Retina (tissue), 1 donor: Measurements from ENCODE around the gene PYGM.

Experiments used
- DNase-seq: peaks from one replicate; pipeline ENCODE4 v3.0.0-alpha.2; 2016

PYGM gene

DNA sequence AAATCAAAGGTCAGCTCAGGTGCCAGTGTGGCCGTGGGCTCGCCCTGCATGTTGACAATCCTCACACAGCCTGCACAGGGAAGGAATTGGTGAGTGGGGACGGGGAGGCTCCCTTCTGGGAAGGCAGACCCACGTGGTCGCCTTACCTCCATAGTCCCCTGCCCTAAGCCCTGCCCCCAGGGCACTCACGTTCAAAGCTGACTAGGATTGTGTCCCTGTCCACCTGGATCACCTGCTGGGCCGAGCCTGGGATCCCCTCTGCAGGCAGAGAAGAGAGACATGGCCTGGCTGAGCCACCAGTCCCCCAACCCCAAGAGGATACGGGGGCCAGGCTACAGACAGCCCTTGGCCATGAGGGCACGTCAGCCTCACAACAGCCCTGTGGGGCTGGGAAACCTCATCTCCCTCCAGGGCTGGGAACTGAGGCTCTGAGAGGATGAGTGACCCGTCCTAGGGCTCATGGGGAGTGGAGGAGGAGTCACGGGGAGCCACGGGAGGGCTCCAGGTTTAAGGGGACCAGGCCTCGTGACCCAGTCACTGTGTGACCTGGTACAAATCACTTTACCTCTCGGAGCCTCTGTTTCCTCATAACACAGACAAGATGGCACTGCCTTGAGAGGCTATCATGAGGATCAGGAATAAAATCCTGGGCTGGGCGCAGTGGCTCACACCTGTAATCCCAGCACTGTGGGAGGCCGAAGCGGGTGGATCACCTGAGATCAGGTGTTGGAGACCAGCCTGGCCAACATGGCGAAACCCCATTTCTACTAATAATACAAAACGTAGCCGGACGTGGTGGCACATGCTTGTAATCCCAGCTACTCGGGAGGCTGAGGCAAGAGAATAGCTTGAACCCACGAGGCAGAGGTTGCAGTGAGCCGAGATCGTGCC is 30.7 kb upstream of the PYGM start:
- DNase-seq: no peak

DNA sequence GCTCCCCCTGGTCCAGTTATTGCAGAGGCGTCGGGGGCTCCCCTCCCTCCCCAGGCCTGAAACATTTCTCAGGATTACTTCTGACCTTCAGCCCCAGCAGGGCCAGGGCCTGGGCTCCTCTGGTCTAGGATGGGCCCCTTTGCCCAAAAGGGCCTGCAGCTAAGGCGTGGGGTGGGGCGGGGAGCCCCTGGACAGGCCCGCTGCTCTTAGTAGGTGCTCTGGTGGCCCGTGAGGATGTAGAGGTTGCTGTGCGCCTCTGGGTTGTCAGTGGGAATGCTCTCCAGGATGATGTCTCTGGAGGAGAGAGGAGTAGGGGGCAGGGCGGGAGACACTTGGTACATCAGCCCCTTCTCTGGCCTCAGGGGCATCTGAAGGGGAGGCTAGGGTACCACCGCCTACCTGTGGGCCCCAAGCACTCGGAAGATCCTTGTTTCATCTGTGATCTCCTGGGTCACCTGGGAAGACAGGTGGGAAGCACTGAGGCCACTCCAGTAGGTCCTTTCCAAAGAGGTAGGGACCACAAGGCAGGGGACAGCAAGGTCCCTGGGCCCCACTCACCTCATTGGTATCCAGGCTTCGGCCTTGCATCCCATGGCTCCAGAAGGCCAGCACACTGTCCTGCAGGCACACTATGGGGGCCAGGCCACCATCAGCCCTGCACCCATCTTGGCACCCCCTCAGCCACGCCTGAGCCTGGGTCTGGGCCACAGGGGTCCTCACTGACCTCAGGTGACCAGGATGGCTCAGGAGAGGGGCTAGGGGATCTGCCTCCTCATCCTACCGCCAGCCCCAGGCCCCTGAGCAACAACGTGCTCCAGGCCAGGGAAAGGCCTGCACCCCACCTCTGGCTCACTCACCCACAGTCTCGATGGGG is 29.8 kb upstream of the PYGM start:
- DNase-seq: no peak

DNA sequence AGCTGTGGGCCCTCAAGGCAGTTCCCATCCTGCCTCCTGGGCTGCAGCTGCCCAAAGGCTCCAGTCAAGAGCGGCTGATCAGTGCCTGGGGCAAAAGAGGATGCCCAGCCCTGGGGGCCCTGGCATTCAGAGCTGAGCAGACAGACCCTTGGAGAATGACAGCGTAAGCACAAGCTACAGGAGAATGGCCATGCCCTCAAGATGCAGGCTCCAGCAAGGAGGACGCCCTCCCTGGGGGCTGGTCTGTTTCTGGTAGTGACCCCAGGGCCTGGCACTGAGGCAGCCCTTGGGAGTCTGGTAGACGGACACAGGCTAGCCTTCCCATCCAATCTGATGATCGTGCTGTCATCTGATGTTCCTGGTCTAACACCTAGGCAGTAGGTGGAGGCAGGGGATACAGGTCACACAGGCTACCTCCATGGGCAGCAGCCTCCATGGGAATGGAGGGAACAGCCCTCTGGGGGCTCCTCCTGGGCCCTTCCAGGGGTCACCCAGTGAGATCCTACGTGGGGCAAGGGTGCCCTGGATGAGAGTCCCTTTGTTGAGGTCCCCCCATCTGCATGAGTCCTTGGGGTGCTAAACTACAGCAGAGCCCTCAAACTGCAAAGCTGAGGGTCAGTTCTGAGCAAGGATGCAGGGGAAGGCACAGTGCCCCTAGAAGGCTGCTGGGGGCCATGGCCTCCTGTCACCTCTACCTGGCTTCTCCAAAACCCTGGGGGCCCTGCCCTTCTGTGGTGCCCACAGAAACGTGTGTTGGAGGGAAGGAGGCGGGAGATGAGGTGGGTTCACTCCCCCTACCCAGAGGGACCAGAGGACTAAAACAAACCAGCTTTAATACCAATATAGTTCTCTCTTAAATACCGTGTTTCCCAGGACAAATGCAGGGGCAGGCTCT is 28.8 kb upstream of the PYGM start:
- DNase-seq: no peak

DNA sequence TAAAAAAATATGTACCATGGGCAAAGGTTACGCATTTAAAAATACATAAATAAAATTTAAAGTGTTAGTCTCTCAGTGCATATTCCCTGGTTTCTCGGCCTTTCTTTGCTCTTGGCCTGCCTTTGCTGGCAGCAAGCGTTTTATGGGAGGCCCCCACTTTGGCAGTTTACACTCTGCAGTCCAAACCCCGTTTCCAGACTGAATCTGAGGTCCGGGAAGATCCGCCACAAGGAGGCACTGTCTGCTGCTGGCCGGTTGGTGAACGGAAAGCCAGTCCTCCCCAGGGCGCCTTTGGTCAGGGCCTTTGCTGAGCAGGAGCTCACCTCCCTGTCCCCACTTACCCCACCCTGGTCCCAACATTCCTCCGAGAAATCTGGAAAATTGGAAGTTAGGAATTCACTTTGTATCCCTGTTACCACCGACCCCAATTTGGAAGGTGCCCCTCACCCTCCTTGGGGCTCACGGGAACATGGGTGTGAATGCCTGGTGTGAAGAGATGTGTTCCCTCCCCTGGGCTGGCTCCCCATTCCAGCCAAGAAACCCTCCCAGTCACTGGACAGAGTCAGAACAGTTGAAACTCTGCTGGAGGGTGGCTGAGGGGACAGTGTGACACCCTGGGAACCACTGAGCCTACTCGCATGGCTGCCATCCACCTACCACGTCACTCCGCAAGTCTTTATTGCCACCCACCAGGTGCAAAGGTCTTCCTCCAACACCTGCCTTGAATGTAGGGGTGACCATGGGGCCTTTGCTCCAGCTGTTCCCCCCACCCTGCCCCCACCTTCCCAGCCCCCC is 27.9 kb upstream of the PYGM start:
- peak; percentile 49 for DNase-seq

DNA sequence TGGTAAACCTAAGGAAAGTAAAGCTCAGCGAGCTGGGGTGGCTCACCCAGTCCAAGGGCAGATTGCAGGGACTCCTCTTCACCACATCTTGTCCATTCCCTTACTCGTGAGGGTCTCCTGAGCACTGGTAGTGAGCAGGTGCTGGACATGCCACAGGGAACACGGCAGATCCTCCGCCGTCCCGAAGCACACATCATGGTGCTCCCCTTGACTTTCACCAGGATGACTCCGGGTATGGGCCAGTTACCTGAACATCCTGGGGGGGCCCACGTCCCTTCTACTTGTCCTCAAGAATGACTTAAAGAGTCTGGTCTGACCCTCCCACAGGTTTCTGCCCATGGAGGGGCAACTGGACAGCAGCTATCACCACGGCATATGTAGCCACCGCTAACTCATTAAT is 26.5 kb upstream of the PYGM start:
- DNase-seq: no peak

DNA sequence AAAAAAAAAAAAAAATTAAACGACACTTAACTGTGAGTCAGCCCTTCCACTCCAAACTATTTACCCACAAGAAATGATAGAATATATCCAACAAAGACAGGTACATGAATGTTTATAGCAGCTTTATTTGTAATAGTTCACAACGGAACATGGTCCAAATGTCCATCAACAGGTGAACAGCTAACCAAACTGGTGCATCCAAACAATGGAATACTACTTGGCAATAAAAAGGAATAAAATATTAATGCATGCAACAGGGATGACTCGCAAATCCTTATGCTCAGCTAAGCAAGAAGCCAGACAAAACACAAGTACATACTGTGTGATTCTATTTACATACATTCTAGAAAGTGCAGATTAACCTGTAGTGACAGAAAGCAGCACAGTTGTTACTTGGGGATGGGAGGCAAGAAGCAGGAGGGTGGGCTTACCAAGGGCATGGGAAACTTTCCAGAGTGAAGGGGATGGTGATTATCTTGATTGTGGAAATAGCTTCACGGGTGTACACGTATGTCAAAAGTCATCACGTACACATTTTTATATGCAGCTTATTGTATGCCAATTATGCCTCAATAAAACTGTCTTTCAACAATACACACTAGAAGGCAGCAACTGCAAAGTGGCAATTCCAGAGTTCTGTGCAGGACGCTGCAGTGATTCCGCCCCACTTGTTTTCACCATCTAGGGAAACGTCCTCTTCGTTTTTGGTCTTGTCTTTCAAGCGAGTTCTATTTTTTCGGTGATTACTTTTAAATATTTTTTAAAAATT is 25.2 kb upstream of the PYGM start:
- DNase-seq: no peak

DNA sequence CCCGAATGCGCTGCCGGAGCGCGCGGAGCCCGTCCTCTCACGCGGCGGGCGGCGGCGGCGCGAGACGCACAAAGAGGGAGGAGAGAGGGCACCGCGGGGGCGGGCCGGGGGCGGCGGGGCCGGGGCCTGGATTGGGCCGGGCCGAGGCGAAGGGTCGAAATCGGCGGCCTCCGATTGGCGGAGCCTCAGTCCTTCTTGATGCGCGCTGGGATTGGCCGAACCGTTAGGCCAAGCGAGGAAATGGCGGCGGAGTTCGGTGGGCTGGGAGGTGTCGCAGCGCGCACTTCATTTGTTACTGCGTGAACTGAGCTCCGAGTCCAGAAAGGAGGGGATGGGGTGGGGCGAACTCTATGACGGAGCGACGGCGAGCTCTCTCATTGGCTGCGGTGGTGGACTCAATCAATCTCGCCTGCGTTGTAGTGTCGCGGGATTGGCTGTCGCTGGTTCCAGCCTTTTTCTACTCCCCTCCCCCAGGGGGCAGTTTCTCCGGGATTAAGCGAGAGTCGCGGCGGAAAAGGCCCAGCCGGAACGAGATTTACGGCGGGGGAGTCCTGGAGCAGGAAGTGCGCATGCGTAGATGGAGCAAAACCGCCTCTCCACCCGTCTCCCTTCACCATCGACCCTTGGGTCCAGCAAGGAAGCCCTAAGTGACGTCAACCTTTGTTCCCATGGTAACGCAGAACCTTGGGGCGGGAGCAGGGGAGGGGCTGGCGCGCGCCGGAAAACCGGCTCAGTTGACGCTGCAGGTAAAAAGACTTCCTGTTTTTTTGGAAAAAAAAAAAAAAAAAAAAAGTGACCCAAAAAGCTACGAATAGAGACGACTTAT is 18.9 kb upstream of the PYGM start, which contains the start of gene SF1:
SF1 (minus strand) TSS at position 70 of the 826 bp plus-strand sequence. CDS start 150 bp downstream, outside the sequence.
- peak; percentile 99 for DNase-seq

DNA sequence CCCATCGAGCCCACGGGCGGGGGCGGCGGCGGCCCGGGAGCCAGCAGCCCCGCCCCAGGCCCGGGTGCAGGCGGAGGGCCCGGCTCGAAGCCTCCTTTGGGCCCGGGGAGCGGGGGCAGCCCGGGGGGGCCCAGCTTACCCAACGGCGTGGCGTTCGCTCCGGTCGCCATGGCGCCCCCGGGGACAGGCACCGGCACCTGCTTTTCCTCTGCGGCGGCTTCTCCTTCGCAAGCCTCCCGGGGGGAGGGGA is 18.4 kb upstream of the PYGM start:
- DNase-seq: no peak

DNA sequence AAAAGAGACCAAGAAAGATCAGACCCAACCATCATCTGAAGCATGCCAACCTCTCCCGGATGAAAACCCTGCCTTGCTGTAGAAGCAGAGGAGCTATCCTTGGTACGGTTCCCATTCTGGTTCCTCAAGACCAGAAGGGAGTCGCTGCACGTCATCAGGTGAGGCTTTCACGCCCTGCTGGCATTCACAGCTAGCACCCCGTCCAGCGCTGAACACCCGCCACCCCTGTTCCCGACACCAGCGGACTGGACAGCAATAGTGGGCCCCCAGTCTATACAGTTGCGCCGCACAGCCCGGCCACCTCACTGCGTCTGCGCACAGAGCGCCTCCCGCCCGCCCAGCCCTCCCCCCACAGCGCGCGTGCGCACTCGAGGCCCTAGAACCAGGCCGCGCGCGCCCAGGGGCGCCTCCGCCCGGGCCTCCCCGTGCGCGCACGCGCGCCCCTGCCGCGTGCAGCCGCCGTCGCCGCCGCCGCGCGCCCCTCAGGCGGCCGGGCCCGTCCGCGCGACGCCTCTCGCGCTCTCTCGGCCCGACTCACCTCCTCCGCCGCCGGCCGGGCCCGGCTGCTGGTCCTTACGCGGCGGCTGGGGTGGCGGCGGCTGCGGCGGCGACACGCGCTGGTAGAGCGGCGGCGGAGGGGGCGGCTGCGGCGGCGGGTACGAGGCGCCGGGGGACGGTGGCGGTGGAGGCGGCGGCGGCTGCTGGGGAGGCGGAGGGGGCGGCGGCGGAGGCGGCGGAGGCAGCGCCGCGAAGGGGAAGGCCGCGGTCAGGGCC is 17.9 kb upstream of the PYGM start:
- peak; percentile 80 for DNase-seq

DNA sequence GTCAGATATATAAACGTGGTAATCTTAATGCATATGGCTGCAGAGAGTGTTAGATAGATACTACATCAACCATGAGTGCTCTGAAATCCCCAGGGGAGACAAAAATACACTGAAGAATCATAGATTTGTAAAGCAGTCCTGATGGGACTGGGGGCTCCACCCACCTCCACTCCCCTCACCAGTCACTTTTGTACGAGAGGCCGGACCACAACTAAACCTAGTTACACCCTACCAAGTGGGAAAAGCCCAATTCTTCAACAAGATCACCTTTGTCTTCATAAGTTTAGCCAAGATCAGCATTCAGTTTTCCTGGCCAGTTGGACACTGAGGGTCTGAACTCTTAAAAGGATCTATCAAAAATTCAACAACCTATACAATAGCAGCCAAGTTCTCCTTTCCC is 17.1 kb upstream of the PYGM start:
- no peak for DNase-seq

DNA sequence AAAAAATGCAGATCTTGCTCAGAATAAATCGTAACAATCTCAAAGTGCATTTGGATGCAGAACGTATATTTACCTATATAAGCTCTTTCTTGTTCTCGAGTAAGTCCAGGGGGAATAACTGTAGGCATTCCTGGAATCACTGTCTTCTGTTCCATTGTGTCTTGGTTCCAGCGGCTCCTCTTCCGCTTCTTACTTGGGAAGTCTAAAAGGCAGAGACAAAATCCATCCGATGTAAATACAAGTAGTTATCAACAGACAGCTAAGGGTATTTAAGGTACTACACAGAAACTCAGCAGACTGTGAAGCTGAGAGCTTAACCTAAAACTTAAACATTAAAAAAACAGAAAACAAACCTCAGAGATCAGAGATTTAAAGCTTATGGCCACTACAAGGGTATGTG is 16.7 kb upstream of the PYGM start:
- DNase-seq: no peak

DNA sequence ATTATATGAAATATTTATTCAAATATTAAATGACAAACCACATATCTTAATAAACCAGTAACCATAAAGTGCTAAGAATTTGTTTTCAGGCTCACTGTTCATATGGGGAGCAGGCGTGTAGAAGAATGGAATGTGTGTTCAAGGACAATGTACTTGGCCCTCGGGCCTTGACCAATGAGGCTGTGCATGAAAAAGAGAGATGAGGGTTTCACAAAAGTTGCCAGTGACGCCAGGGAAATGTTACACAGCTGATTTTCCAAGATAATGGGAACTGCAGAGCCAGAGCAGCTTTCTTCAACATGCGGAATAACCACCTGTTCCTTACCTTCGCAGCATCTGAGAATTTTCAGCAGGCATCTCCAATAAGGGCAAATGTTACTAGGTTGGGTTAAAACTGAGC is 14.4 kb upstream of the PYGM start:
- DNase-seq: no peak

DNA sequence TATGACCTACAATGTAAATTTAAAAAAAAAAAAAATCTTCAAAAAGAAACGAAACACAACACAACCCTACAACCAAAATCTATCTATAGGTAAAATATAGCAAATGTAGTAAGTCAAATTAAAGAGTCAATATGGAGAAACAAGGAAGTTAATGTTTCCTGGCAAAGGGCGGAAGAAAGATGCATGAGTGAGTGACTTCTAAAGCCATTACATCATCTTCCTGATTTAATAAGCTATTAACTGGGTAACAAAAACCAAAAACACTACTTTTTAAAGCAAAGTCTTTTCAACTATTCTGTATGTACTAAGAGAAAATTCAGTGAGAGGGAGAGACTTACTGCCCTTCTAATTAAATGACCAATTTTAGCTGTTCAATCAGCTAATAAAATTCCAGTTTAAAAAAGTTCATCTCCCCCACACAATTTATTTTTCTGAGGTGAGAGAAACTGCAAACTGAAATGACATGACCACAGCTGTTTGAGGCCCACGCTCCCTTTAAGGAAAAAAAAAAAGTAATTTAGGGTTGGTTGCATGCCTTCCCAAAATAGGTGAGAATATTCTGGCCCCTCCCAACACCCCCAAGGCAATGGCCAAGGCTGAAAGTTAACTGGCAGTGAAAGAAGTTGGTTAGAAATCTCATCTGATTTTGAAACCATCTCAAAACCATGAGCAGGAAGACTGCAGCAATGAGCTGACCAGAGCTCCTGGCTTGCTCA is 12.7 kb upstream of the PYGM start:
- DNase-seq: no peak

DNA sequence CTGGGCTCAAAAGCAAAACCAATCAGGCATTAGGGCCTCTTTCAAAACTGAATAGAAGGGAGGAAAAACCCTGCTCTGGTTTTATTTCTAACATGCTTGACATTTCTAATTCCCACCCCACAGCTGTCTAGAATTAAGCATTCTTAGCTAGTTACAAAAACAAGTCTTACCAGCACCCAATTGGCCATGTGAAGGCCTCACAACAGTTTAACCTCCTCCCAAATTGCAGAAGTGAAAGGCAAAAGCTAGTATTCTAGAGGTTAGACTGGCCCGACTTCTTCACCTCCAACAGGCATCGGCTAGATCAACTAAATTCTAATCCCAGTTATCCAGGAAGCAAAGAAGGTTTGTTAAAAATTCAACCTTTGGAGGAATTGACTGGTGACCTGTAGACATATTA is 12.1 kb upstream of the PYGM start:
- no peak for DNase-seq

DNA sequence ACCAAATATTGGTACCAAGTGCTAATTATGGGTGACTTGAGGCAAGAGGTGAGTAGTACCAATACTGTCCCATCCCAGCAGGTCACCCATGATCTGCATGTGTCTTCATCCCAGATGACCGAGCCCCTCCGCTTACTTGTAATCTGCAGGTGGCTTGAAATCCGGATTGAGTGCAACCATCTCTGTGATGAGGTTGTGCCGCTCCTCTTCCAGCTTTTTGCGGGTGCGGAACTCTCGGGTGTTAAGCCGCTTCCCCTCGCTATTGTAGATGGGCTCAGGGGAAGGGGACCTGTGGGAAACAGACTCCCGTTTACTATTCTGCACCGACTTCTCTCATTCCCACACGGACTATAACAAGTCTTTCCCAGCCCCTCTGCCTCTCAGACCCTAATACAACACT is 10.3 kb upstream of the PYGM start:
- no peak for DNase-seq

DNA sequence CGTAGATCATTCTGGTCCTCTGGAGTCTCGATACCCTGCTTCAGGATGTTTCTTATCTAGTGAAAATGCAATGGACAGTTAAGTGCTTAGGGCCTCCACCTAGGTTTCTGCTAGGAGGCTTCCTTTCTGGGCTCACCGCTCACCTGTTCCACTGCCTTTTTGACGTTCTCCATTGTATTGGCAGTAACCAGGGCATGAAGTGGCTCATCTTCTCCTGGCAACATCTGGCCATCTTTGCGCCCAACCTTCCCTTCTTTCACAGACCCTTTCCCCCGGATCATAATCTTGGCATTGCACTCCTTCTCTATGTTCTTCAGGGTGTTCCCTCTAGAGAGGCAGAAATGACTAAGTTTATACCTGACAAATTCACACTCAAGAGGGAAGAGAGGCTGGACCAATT is 9.5 kb upstream of the PYGM start:
- DNase-seq: no peak

DNA sequence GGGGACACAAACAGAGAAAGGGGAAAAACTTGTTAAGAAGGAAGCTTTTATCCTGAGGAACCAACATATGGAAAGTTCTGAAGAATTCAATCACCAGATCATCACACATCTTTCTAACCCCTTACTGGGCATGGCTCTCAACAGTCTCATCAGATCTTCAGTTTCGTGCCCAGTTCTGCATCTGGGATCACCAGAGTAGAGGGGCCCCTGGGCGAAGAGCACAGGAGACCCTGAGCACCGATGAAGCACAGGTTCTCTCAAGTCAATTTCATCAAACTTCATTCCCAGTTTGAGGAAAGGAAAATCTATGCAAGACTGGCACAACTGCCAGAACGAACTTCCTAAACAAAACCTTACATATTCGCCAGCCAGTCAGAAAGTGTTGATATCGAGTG is 8.5 kb upstream of the PYGM start:
- DNase-seq: no peak

DNA sequence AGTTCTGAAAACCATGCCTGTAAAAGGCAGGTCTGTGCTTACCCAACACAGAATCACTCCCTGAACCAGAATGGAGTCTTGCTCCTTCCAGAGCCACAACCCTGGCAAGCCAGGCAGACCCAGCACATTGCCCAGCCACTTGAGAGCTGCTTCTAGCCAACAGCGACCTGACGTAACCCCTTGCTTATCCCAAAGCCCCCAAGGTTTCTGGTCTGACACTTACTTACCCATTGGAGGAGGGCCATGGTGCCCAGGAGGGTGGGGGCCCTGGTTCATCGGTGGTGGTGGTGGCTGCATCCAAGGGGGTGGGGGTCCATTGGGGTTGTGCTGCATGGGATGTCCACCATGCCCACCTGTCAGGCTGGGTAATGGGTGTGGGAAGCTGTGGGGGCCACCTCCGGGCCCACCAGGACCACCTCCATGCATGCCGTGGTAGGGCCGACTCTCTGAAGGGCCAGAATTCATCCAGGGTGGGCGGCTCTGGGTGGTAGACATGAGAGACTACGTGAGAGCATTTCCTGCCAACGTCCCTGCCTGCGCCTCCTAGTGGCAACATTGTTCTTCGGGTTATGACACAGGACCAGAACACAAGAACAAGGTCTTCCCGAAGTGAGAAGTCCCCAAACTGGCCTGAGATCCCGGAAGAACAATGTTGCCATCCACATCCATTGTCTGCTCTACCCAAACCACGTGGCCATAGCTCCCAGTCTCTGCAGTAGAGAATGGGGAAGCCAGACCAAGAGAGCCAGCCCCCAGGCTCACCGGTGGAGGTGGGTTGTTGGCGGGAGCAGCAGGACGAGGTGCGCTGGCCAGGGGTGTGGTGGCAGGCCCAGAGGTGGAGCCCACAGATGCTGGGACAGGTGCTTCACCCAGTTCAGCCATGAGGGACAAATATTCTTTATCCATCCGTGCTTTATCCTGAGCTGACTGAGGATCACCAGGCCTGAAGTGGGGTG is 7.8 kb upstream of the PYGM start:
- peak; percentile 61 for DNase-seq
